K562 (cell line): ENCODE data around the gene PRRT1. TPM values are rescaled to one million over a fixed set of nuclear protein-coding genes. Genes with fewer than 3 reads are reported as not detected.

Experiments used
- BACH1 ChIP-seq: fragments of 200-800 bp; sonication (Bioruptor generic); IDR thresholded peaks from 2 replicates; pipeline ENCODE4 v1.6.1; 2016; ENCODE audit warnings: missing genetic modification characterization, missing compliant biosample characterization
- BMI1 ChIP-seq: fragments of 150-350 bp; IDR thresholded peaks from 2 replicates; pipeline ENCODE4 v1.6.1; 2014; ENCODE audit warnings: low read length
- CBX5 ChIP-seq: IDR thresholded peaks from 2 replicates; pipeline ENCODE4 v1.6.1; 2014; ENCODE audit warnings: low read depth, borderline replicate concordance
- DNMT1 ChIP-seq: fragments of 450-650 bp; IDR thresholded peaks from 2 replicates; pipeline ENCODE4 v1.6.1; 2016; ENCODE audit warnings: antibody characterized with exemption, mild to moderate bottlenecking
- E2F3 ChIP-seq: fragments of 250-450 bp; sonication (Bioruptor Pico); IDR thresholded peaks from 2 replicates; pipeline ENCODE4 v1.4.0; 2020; ENCODE audit warnings: mild to moderate bottlenecking
- GTF2B ChIP-seq: IDR thresholded peaks from 2 replicates; pipeline ENCODE4 v1.6.1; 2011; ENCODE audit not compliant: insufficient read length; ENCODE audit errors: extremely low read depth
- HIVEP1 ChIP-seq: fragments of 250-450 bp; sonication (Bioruptor Pico); IDR thresholded peaks from 2 replicates; pipeline ENCODE4 v1.4.0; 2020; ENCODE audit warnings: mild to moderate bottlenecking
- KDM1A ChIP-seq, 2 experiments: fragments of 450-650 bp; IDR thresholded peaks; 2 replicates each; pipeline ENCODE4 v1.6.1; 2016; ENCODE audit warnings: mild to moderate bottlenecking in 2 of 2
- L3MBTL2 ChIP-seq: fragments of 450-650 bp; IDR thresholded peaks from 2 replicates; pipeline ENCODE4 v1.6.1; 2016; ENCODE audit warnings: mild to moderate bottlenecking, moderate library complexity
- MXI1 ChIP-seq: IDR thresholded peaks from 2 replicates; pipeline ENCODE4 v1.6.1; 2011; ENCODE audit warnings: low read depth, mild to moderate bottlenecking, improper control_type of control experiment, low read length
- NFYB ChIP-seq: IDR thresholded peaks from 2 replicates; pipeline ENCODE4 v1.6.1; 2011; ENCODE audit warnings: mild to moderate bottlenecking, moderate library complexity; ENCODE audit not compliant: insufficient read length; ENCODE audit errors: extremely low read depth
- SIN3A ChIP-seq, 2 experiments: fragments of 150-350 bp in 1 of 2; IDR thresholded peaks; 2 replicates each; pipeline ENCODE4 v1.6.1; 2011 to 2016; ENCODE audit warnings: borderline replicate concordance in 2 of 2, low read depth in 2 of 2, low read length in 2 of 2, mild to moderate bottlenecking in 2 of 2, moderate library complexity in 2 of 2; ENCODE audit not compliant: control insufficient read depth in 1 of 2
- SMC3 ChIP-seq: conservative IDR thresholded peaks from 2 replicates; pipeline ENCODE4 v1.6.1; 2011; ENCODE audit warnings: low read depth, low read length, improper control_type of control experiment; ENCODE audit not compliant: insufficient read depth
- THRA ChIP-seq: fragments of 450-650 bp; IDR thresholded peaks from 2 replicates; pipeline ENCODE4 v1.6.1; 2017; ENCODE audit warnings: mild to moderate bottlenecking, moderate library complexity
- TSC22D4 ChIP-seq: fragments of 450-650 bp; IDR thresholded peaks from 2 replicates; pipeline ENCODE4 v1.6.1; 2016; ENCODE audit warnings: missing genetic modification characterization, missing biosample characterization, control low read depth
- ZNF143 ChIP-seq: sonication (generic); formaldehyde crosslinking; IDR thresholded peaks from 2 replicates; pipeline ENCODE4 v1.9.0; 2022; ENCODE audit warnings: mild to moderate bottlenecking, missing genetic modification reagents
- ZNF507 ChIP-seq: conservative IDR thresholded peaks from 2 replicates; pipeline ENCODE4 v1.6.1; 2017; ENCODE audit warnings: missing genetic modification characterization, missing compliant biosample characterization
- ZNF644 ChIP-seq: fragments of 200-800 bp; sonication (Bioruptor generic); IDR thresholded peaks from 2 replicates; pipeline ENCODE4 v1.6.1; 2016; ENCODE audit warnings: low read depth, missing genetic modification characterization, missing compliant biosample characterization
- polyA plus RNA-seq, 8 experiments: library from polyadenylated mRNA; depleted of rRNA in 4 of 8; stranded (reverse) in 5 of 8; unstranded in 3 of 8; fragments of >200 nt; fragmentation: Nextera tagmentation in 2 of 8; fragmentation: Illumina TruSeq in 1 of 8; extraction: Ambion mirVana in 2 of 8; extraction: Trizol in 1 of 8; gene quantifications; 2 replicates each; pipeline versions ENCODE4 v1.2.1 to v1.2.3, GENCODE V29; 2011 to 2014; ENCODE audit warnings: inconsistent platforms in 1 of 8, missing spikeins in 1 of 8
- total RNA-seq, 7 experiments: library from RNA; depleted of rRNA in 6 of 7; stranded (reverse); fragments of >200 nt in 6 of 7; fragmentation: Illumina TruSeq in 2 of 7; extraction: Trizol in 2 of 7; gene quantifications; 2 replicates each; pipeline versions ENCODE4 v1.2.1 to v1.2.3, GENCODE V29; 2011 to 2021; ENCODE audit warnings: low replicate concordance in 1 of 7
- TF ChIP-seq, protein P1 (sequence below): fragments of 450-650 bp; IDR thresholded peaks from one replicate; pipeline ENCODE4 v1.6.1; 2018; ENCODE audit warnings: mild to moderate bottlenecking, moderate library complexity; ENCODE audit not compliant: partially characterized antibody
- TF ChIP-seq, protein P2 (sequence below), 3 experiments: fragments of 200-800 bp in 1 of 3; sonication (Bioruptor generic) in 1 of 3; sonication (generic) in 1 of 3; formaldehyde crosslinking in 1 of 3; IDR thresholded peaks; 2 replicates each; pipeline versions ENCODE4 v1.6.1 to v1.8.0; 2016 to 2022; ENCODE audit warnings: mild to moderate bottlenecking in 2 of 3, missing compliant biosample characterization in 2 of 3, missing genetic modification characterization in 2 of 3, missing genetic modification reagents in 1 of 3
- TF ChIP-seq, protein P3 (sequence below): sonication (generic); formaldehyde crosslinking; IDR thresholded peaks from 2 replicates; pipeline ENCODE4 v1.8.0; 2022; ENCODE audit warnings: mild to moderate bottlenecking, missing genetic modification reagents, borderline replicate concordance

Gene PRRT1
- total and polyA plus RNA-seq, 9 of the 15 experiments (the other 6 are each of a cell fraction or from before 2014, with no cell fraction given): 0.14 to 3.5 (median 0.41) TPM

DNA sequence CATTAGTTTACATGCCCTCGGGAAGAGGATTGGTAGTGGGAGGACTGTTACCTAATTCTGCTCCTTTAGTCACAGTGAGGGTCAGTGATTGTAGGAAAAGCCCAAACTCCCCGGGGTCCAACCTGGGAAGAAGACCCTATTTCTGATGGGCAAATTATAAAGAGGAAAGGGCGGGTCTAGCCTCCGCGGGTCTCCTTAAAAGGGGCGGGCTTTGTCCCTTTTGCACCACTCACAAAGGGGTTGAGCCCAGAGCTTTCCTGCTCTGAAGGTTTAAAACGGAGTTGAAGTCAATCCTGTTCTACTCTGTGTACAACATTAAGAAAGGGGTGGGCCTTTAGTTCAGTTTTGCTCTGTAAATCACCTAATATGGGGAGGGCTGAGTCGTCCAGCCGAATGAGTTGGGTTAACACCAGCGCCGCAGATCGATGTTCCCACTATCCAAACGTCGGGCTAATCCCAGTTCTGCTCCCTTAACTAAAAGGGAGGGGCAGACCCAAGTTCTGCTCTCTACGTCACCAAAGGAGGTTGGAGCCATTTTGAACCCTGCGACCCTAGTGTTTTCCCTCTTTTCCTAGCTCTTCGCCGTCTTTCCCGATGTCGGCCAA is 25.5 kb upstream of the PRRT1 start (continued):
- no peak; the same call in 1 of the 2 replicates for TF ChIP-seq BACH1 (tag)
- TF ChIP-seq SMC3: no peak
- no peak for TF ChIP-seq TSC22D4 (tag)
- TF ChIP-seq, protein P1, sequence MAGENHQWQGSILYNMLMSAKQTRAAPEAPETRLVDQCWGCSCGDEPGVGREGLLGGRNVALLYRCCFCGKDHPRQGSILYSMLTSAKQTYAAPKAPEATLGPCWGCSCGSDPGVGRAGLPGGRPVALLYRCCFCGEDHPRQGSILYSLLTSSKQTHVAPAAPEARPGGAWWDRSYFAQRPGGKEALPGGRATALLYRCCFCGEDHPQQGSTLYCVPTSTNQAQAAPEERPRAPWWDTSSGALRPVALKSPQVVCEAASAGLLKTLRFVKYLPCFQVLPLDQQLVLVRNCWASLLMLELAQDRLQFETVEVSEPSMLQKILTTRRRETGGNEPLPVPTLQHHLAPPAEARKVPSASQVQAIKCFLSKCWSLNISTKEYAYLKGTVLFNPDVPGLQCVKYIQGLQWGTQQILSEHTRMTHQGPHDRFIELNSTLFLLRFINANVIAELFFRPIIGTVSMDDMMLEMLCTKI: no peak
- TF ChIP-seq GTF2B: no peak
- TF ChIP-seq ZNF644 (tag): peak; percentile 57; the same call in 1 of the 2 replicates
- TF ChIP-seq CBX5: no peak
- TF ChIP-seq, protein P2, sequence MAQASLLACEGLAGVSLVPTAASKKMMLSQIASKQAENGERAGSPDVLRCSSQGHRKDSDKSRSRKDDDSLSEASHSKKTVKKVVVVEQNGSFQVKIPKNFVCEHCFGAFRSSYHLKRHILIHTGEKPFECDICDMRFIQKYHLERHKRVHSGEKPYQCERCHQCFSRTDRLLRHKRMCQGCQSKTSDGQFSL (CRISPR knock-in tag; IDR thresholded peaks at IDR 0.05): no peak
- TF ChIP-seq, protein P2 (tag; IDR thresholded peaks at IDR 0.05): no peak
- TF ChIP-seq E2F3 (CRISPR knock-in tag): peak; percentile 34; the same call in 1 of the 2 replicates
- TF ChIP-seq HIVEP1: peak; percentile 76; the same call in 1 of the 2 replicates
- no peak for TF ChIP-seq THRA
- TF ChIP-seq, protein P3, sequence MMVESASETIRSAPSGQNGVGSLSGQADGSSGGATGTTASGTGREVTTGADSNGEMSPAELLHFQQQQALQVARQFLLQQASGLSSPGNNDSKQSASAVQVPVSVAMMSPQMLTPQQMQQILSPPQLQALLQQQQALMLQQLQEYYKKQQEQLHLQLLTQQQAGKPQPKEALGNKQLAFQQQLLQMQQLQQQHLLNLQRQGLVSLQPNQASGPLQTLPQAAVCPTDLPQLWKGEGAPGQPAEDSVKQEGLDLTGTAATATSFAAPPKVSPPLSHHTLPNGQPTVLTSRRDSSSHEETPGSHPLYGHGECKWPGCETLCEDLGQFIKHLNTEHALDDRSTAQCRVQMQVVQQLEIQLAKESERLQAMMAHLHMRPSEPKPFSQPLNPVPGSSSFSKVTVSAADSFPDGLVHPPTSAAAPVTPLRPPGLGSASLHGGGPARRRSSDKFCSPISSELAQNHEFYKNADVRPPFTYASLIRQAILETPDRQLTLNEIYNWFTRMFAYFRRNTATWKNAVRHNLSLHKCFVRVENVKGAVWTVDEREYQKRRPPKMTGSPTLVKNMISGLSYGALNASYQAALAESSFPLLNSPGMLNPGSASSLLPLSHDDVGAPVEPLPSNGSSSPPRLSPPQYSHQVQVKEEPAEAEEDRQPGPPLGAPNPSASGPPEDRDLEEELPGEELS: no peak
- no peak for TF ChIP-seq ZNF143 (CRISPR knock-in tag)
- peak in 1 of 2 experiments; percentile 38; a peak in 1 of 4 replicates for TF ChIP-seq SIN3A (IDR thresholded peaks at IDR 0.05; ENCODE audit: borderline replicate concordance in 2 of 2, control insufficient read depth in 1 of 2, low read depth in 2 of 2, low read length in 2 of 2)
- TF ChIP-seq MXI1: no peak
- no peak for TF ChIP-seq BMI1
- no peak for TF ChIP-seq L3MBTL2
- no peak for TF ChIP-seq KDM1A (IDR thresholded peaks at IDR 0.05)
- no peak for TF ChIP-seq DNMT1
- no peak for TF ChIP-seq NFYB
- no peak for TF ChIP-seq ZNF507
